Skin epidermis (tissue), 12 donors: Measurements from ENCODE around the gene RANBP10.
"Not testable (repeated sequence)": the region's sequence is repeated elsewhere in the genome, so short reads cannot be mapped to it uniquely, and the experiment has no call there.

Source experiments
- H3K27ac ChIP-seq, 21 experiments: fragments of 200-600 bp; sonication (generic) in 11 of 21; one replicate each; pipeline ENCODE4 v1.5.0; 2020; ENCODE audit warnings: mild to moderate bottlenecking in 3 of 21, inconsistent platforms in 2 of 21, moderate library complexity in 2 of 21
- H3K4me3 ChIP-seq, 7 experiments: fragments of 200-600 bp; sonication (generic) in 2 of 7; one replicate each; pipeline ENCODE4 v1.5.0; 2020; ENCODE audit warnings: inconsistent platforms in 2 of 7, mild to moderate bottlenecking in 2 of 7, moderate library complexity in 1 of 7

Gene RANBP10

GRCh38 chr16:67806428-67807147, at the start of gene RANBP10, which contains the start of gene TSNAXIP1:
RANBP10 (minus strand) TSS chr16:67806560; CDS start chr16:67806536, 24 bp downstream.
TSNAXIP1 (plus strand) TSS chr16:67806889; CDS start chr16:67807150, 261 bp downstream.
- peak within 1 kb of the TSS; percentile 59 to 95 (median 87) for H3K27ac ChIP-seq

GRCh38 chr16:67855789-67856188, 49.4 kb upstream of the RANBP10 start:
- H3K27ac ChIP-seq: peak overlapping the region in 4 of 21 experiments; percentile 2 to 76 (median 17)
- H3K4me3 ChIP-seq: no peak overlapping the region

More at GRCh38 chr16:67806428-67807147, at the start of gene RANBP10, which contains the start of gene TSNAXIP1:
- H3K4me3 ChIP-seq: peak within 1 kb of the TSS; percentile 62 to 99 (median 83)

GRCh38 chr16:67853670-67854069, 47.3 kb upstream of the RANBP10 start:
- H3K4me3 ChIP-seq: no peak overlapping the region

GRCh38 chr16:67848118-67848517, 41.8 kb upstream of the RANBP10 start:
- Histone ChIP-seq H3K27ac (peak overlapping the region in 18 of 21 experiments; percentile 57 to 98 (median 92)), H3K4me3 (peak overlapping the region in 6 of 7 experiments; percentile 65 to 97 (median 90))

More at GRCh38 chr16:67853670-67854069, 47.3 kb upstream of the RANBP10 start:
- H3K27ac ChIP-seq: no peak overlapping the region

- peak within 1 kb of the TSS; percentile 65 to 97 (median 90) for H3K4me3 ChIP-seq
- H3K27ac ChIP-seq: peak within 1 kb of the TSS; percentile 71 to 98 (median 93)
Observed at GRCh38 chr16:67847064-67847861, 40.9 kb upstream of the RANBP10 start, which contains the start of gene CENPT. CENPT (minus strand) TSS chr16:67847693; CDS start chr16:67833859, 13,834 bp downstream.

- Histone ChIP-seq H3K4me3 (peak within 1 kb of the TSS; percentile 65 to 97 (median 90)), H3K27ac (peak within 1 kb of the TSS; percentile 71 to 98 (median 93))
Observed at GRCh38 chr16:67846320-67847063, 40.1 kb upstream of the RANBP10 start, which contains the start of gene NUTF2. NUTF2 (plus strand) TSS chr16:67846933; CDS start chr16:67865131, 18,198 bp downstream.

- peak overlapping the region; percentile 65 to 97 (median 90) for H3K4me3 ChIP-seq
- H3K27ac ChIP-seq: peak overlapping the region in 20 of 21 experiments; percentile 88 to 98 (median 93)
Observed at GRCh38 chr16:67846063-67846319, 39.6 kb upstream of the RANBP10 start.

GRCh38 chr16:67845291-67846062, 39.1 kb upstream of the RANBP10 start:
- H3K27ac ChIP-seq: peak overlapping the region in 20 of 21 experiments; percentile 88 to 98 (median 93)
- peak overlapping the region in 3 of 7 experiments; percentile 65 to 97 (median 96) for H3K4me3 ChIP-seq

GRCh38 chr16:67844497-67844896, 38.1 kb upstream of the RANBP10 start:
- peak overlapping the region in 8 of 21 experiments; percentile 29 to 99 (median 94) for H3K27ac ChIP-seq
- no peak overlapping the region for H3K4me3 ChIP-seq

GRCh38 chr16:67843343-67843765, 37.0 kb upstream of the RANBP10 start:
- Histone ChIP-seq H3K27ac (peak overlapping the region in 19 of 21 experiments; percentile 93 to 100 (median 99)), H3K4me3 (peak overlapping the region; percentile 67 to 84 (median 71))

- peak overlapping the region; percentile 67 to 84 (median 71) for H3K4me3 ChIP-seq
- H3K27ac ChIP-seq: peak overlapping the region; percentile 78 to 100 (median 99)
Observed at GRCh38 chr16:67842509-67843342, 36.4 kb upstream of the RANBP10 start.

GRCh38 chr16:67841816-67842508, 35.6 kb upstream of the RANBP10 start, which contains the start of gene THAP11:
THAP11 (plus strand) TSS chr16:67842320; CDS start chr16:67842555, 235 bp downstream.
- H3K27ac ChIP-seq: peak within 1 kb of the TSS; percentile 78 to 100 (median 99)
- H3K4me3 ChIP-seq: peak within 1 kb of the TSS; percentile 67 to 84 (median 71)

- H3K27ac ChIP-seq: peak overlapping the region in 20 of 21 experiments; percentile 93 to 100 (median 99)
- H3K4me3 ChIP-seq: peak overlapping the region; percentile 67 to 84 (median 71)
Observed at GRCh38 chr16:67841198-67841815, 34.9 kb upstream of the RANBP10 start.

GRCh38 chr16:67837811-67838210, 31.5 kb upstream of the RANBP10 start:
- Histone ChIP-seq H3K27ac (no peak overlapping the region), H3K4me3 (no peak overlapping the region)

- H3K4me3 ChIP-seq, H3K27ac ChIP-seq: not testable (repeated sequence)
Observed at GRCh38 chr16:67837190-67837589, 30.8 kb upstream of the RANBP10 start.

- peak overlapping the region; percentile 59 to 86 (median 80) for H3K4me3 ChIP-seq
- H3K27ac ChIP-seq: peak overlapping the region in 14 of 21 experiments; percentile 43 to 93 (median 83)
Observed at GRCh38 chr16:67834242-67834614, 27.9 kb upstream of the RANBP10 start.
